SW480 (cell line): ENCODE measurements around the gene ZSCAN9.
A peak's percentile ranks its signal among the peaks of the same experiment; 100 is the strongest.

Experiments used
- DNase-seq: peaks from one replicate; pipeline ENCODE4 v3.0.0-alpha.2; 2016; ENCODE audit warnings: low spot score

ZSCAN9 gene

DNA sequence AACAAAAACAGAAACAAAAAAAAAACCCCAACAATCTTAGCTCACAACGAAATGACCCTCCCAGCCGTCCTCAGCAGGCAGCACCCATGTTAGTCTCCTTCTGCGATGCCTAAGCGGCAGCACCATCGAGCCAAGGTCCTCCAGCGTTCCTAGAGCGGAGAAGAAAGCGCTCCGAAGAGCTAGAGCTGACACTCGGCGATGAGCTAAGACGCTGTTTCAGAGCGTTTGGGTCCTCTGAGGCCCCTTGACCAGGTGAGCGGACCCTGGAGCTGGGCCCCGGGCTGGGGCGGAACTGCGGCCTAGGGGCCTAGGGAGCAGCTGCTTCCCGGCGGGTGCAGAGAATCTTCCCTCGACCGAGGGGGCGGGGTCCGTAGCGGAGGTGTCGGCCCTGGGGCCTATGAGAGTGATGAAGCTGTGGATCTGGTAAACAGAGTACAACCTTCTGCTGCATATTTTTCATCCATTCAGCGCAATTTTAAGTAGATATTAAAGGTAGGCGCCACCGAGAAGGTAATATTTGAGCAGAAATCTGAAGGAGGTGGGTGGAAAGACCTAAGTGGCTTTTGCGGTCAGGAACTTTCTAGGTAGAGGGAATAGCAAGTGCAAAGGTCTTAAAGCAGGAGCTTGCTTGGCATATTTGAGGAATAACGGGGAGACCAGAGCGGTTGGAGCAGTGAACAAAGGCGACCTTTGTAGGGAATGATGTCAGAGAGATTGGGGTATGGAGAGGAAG, 42.1 kb downstream of the ZSCAN9 start, which contains the start of gene ZSCAN26:
Gene ZSCAN26, plus strand, starts transcription at position 182 of the 733 bp plus-strand sequence. CDS start 4,777 bp downstream, outside the sequence.
- DNase-seq = peak; percentile 76

DNA sequence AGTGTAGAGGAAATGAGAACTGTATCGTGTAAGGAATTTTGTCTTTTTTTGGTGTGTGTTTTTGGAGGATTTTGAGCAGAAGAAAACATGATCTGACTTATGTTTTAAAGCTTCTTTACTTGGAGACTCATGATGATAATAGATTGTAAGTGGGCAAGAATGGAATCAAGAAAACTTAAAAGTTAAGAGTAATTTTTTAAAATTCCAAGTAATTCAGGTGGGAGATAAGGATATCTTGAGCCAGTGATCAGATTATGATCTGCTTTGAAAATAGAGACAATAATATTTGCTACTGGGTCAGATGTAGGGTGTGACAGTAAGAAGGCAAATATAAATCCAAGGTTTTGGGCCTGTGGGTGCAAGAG, 42.6 kb downstream of the ZSCAN9 start:
- DNase-seq = no peak

DNA sequence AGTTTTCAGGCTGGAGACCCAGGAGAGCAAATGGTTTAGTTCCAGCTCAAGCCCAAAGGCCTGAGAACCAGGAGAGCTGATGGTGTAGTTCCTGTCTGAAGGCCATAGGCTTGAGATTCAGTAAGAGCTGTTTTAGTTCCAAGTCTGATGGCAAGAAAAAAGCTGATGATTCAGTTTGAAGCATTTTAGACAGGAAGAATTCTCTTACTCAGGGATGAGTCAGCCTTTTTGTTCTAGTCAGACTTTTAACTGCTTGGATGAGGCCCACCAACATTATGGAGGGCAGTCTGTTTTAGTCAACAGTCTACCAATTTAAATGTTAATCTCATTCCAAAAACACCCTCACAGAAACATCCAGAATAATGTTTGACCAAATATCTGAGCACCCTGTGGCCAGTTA, 44.4 kb downstream of the ZSCAN9 start:
- peak; percentile 20 for DNase-seq

DNA sequence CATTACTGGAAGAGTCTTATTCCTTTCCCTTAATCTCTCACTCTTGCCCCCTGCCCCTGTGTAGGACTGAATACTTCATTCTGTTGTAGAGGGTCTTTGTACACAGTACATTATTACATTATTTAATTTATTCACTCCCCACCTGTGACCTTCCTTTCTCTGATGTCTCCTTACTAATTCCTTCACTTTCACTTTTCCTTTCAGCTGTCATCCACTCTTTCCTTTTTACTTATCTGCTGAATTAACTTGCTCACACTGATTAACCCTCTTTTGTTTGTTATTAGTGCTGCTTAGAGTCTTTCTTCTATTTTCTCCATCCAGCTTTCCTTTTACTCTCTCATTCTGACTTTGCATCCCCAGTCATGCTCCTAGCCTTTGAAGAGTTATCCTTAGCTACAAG, 49.8 kb downstream of the ZSCAN9 start:
- no peak for DNase-seq

DNA sequence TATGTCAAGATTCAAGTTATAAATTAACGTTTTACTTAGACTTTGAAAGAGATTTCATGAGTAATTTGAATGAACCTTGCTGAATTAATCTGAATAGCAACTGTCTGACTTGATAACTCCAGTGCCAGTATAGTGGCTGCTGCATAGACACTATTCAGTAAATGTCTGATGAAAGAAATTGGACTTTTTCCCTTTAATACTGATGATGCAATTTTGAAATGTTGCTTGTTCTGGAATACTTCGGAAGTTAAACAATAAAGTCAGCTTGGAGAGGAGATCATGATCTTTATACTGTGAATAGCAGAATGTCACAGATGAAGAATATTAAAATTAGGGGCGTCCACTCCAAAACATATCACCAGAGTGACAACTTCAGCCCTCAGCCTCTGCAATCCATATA, 52.7 kb downstream of the ZSCAN9 start:
- no peak for DNase-seq

DNA sequence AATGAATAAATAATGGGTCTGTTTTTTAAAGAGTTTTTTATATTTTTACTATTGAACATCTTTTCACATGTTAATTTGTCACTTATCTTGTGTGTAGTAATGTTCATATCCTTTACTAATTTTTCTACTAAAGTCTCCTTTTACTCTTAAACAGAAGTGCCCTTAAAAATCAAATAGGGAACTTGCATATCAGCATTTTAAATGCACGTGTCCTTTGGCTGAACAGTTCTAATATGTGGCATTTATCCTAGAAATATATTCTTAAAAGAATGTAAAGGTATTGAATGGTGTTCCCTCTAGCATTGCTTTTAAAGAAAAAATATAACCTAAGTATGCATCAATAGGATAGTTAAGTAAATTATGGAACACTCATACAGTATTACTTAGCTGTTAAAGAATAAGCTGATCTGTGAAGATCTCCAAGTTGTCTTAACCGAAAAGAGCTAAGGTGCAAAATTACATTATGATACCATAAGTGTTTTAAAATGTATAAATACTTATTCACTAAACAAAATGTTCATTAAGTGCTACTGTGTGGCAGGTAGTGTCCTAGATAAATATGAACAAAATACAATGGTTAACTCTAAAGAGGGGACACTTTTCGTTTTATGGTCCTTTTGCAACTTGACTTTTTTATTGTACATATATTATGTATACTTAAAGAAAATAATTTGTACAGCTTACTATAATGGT, 55.7 kb downstream of the ZSCAN9 start:
- DNase-seq = no peak

DNA sequence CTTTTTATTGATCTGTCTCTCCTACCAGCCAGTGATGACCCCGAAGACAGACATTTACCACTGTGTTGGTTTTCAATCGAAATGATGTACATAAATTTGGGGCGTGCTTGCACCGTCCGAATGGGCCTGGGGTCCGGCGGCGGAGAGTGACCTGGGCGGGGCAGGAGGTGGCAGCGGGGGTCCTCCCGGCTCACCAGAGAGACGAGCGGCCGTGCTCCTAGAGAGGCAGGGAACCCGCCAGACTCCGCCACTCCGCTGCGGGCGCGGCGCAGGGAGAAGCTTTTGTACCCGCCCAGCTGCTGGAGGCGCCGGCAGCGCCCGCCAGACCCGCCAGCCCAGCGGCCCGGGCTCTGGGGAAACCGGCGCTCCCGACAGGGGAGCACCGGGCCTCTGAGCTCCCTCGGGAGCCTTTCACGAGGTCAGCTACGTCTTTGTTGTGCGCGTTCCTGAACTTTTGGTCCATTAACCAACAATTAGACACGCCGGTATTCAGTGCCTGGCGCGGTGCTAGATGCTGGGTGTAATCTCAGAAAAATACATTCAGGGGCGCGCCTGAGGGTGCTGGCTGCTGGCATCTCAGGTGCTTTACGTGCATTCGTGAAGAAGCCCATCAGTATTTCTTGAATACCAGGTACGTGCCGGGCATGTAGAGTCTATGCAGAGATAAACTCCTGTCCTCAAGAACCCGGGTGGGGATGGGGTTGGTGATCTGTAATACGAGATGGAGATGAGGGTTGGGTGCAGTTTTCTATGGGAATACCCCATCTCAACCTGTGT, 56.4 kb downstream of the ZSCAN9 start, which contains the start of gene PGBD1:
Gene PGBD1, plus strand, starts transcription at position 285 of the 777 bp plus-strand sequence. CDS start 2,242 bp downstream, outside the sequence.
- DNase-seq = peak; percentile 69

DNA sequence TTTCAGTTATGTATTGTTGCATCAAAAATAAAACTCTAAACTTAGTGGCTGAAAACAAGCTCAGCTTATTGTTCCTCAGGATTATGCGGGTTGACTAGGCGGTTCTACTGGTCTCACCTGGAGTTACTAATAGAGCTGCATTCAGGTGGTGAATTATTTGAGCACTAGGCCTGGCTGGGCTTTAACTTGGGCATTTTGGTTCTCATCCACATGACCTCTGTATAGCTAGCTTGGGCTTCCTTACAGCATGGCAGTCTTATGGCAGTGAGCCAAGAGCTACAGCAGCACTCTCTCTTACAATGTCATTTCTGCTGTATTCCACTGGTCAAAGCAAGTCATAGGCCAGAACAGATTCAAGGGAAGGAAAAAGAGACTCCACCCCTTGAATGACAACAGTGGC, 57.9 kb downstream of the ZSCAN9 start:
- DNase-seq = no peak
